ENCODE results near the gene PPIB. TPM values are rescaled to one million over a fixed set of nuclear protein-coding genes. Genes with fewer than 3 reads are reported as not detected.

The PPIB gene
- total RNA-seq, 1 experiment from 2014 or later: 458 TPM

GRCh38 chr15:64149893-64150578 lies 12.8 kb downstream of the PPIB start:
- TF ChIP-seq CTCF (IDR thresholded peaks at IDR 0.05; ENCODE audit: insufficient read depth in 1 of 2, low read depth in 1 of 2, low read length in 1 of 2, severe bottlenecking in 1 of 2, unreplicated experiment in 1 of 2): no peak
- Mint-ChIP-seq H3K9me3 (ENCODE audit: unreplicated experiment) (no peaks in the 10 kb centered on the region), H3K27ac (ENCODE audit: unreplicated experiment) (peak overlapping the region; percentile 1), H3K36me3 (ENCODE audit: insufficient read depth, unreplicated experiment) (peaks cover 35% of the 10 kb centered on the region), H3K27me3 (ENCODE audit: insufficient read depth, unreplicated experiment) (no peaks in the 10 kb centered on the region), H3K4me1 (ENCODE audit: low read depth, unreplicated experiment) (peaks cover 9% of the 10 kb centered on the region), H3K4me3 (ENCODE audit: unreplicated experiment) (peak overlapping the region; percentile 7)
- no peak for DNase-seq
- H3K4me1 ChIP-seq: peaks cover 5% of the 10 kb centered on the region; the same call in 1 of the 2 replicates
- CTCF ChIA-PET: interaction anchor here (0.6 to 0.7 kb wide), 2 partner anchors 26 to 43 kb away, joined by 3 read pairs; no protein-coding TSS in a partner anchor
- intact Hi-C loops (cut with micrococcal nuclease; ENCODE audit: unreplicated experiment): no loop called here
- H3K4me3 ChIP-seq (ENCODE audit: low read depth, low read length): no peak overlapping the region
- BruUV-seq (replicated peaks): no TSS peak
- no peaks in the 10 kb centered on the region for H3K9me3 ChIP-seq
- H3K36me3 ChIP-seq (ENCODE audit: control insufficient read depth, insufficient read depth, low read length): no peaks in the 10 kb centered on the region
- POLR2A ChIA-PET: no interaction called here
- no peaks in the 10 kb centered on the region for H3K27me3 ChIP-seq (replicated peaks; ENCODE audit: control insufficient read depth, insufficient read depth, low read length)

GRCh38 chr15:64149424-64149823 lies 13.4 kb downstream of the PPIB start:
- peaks cover 5% of the 10 kb centered on the region; the same call in 1 of the 2 replicates for H3K4me1 ChIP-seq
- Mint-ChIP-seq H3K36me3 (ENCODE audit: insufficient read depth, unreplicated experiment) (peaks cover 35% of the 10 kb centered on the region), H3K4me3 (ENCODE audit: unreplicated experiment) (peak overlapping the region; percentile 7), H3K27me3 (ENCODE audit: insufficient read depth, unreplicated experiment) (no peaks in the 10 kb centered on the region), H3K27ac (ENCODE audit: unreplicated experiment) (peak overlapping the region; percentile 1), H3K9me3 (ENCODE audit: unreplicated experiment) (no peaks in the 10 kb centered on the region), H3K4me1 (ENCODE audit: low read depth, unreplicated experiment) (peaks cover 9% of the 10 kb centered on the region)
- no peak for DNase-seq
- no peaks in the 10 kb centered on the region for H3K27me3 ChIP-seq (replicated peaks; ENCODE audit: control insufficient read depth, insufficient read depth, low read length)
- H3K9me3 ChIP-seq: no peaks in the 10 kb centered on the region
- BruUV-seq (replicated peaks): no TSS peak
- no peak overlapping the region for H3K4me3 ChIP-seq (ENCODE audit: low read depth, low read length)
- POLR2A ChIA-PET: no interaction called here
- no peak for TF ChIP-seq CTCF (IDR thresholded peaks at IDR 0.05; ENCODE audit: insufficient read depth in 1 of 2, low read depth in 1 of 2, low read length in 1 of 2, severe bottlenecking in 1 of 2, unreplicated experiment in 1 of 2)
- CTCF ChIA-PET: interaction anchor here (0.6 to 1.0 kb wide), 3 partner anchors 27 to 540 kb away, joined by 3 read pairs; no protein-coding TSS in a partner anchor
- H3K36me3 ChIP-seq (ENCODE audit: control insufficient read depth, insufficient read depth, low read length): no peaks in the 10 kb centered on the region
- intact Hi-C loops (cut with micrococcal nuclease; ENCODE audit: unreplicated experiment): no loop called here

- CTCF ChIA-PET: interaction anchor here (1.0 kb wide), 1 partner anchor 539 kb away, joined by 3 read pairs; no protein-coding TSS in a partner anchor
- Mint-ChIP-seq H3K9me3 (ENCODE audit: unreplicated experiment) (no peaks in the 10 kb centered on the region), H3K4me3 (ENCODE audit: unreplicated experiment) (no peak overlapping the region), H3K4me1 (ENCODE audit: low read depth, unreplicated experiment) (peaks cover 5% of the 10 kb centered on the region), H3K36me3 (ENCODE audit: insufficient read depth, unreplicated experiment) (peaks cover 26% of the 10 kb centered on the region), H3K27me3 (ENCODE audit: insufficient read depth, unreplicated experiment) (no peaks in the 10 kb centered on the region), H3K27ac (ENCODE audit: unreplicated experiment) (no peak overlapping the region)
- DNase-seq: no peak
- intact Hi-C loops (cut with micrococcal nuclease; ENCODE audit: unreplicated experiment): no loop called here
- peaks cover 5% of the 10 kb centered on the region; the same call in 1 of the 2 replicates for H3K4me1 ChIP-seq
- H3K36me3 ChIP-seq (ENCODE audit: control insufficient read depth, insufficient read depth, low read length): no peaks in the 10 kb centered on the region
- no peak for TF ChIP-seq CTCF (IDR thresholded peaks at IDR 0.05; ENCODE audit: insufficient read depth in 1 of 2, low read depth in 1 of 2, low read length in 1 of 2, severe bottlenecking in 1 of 2, unreplicated experiment in 1 of 2)
- H3K4me3 ChIP-seq (ENCODE audit: low read depth, low read length): no peak overlapping the region
- no peaks in the 10 kb centered on the region for H3K27me3 ChIP-seq (replicated peaks; ENCODE audit: control insufficient read depth, insufficient read depth, low read length)
- BruUV-seq (replicated peaks): no TSS peak
- POLR2A ChIA-PET: no interaction called here
- H3K9me3 ChIP-seq: no peaks in the 10 kb centered on the region
Observed at GRCh38 chr15:64148581-64148980, 14.2 kb downstream of the PPIB start.
